HEK293T (cell line): ENCODE measurements around the gene RNU6-1.

Experiments
- ARNT ChIP-seq: fragments of 450-650 bp; IDR thresholded peaks from 2 replicates; pipeline ENCODE4 v1.6.1; 2017; ENCODE audit warnings: mild to moderate bottlenecking
- BHLHE40 ChIP-seq: fragments of 450-650 bp; IDR thresholded peaks from 2 replicates; pipeline ENCODE4 v1.6.1; 2016; ENCODE audit warnings: mild to moderate bottlenecking, moderate library complexity, borderline replicate concordance
- FOXA1 ChIP-seq: fragments of 450-650 bp; IDR thresholded peaks from 2 replicates; pipeline ENCODE4 v1.6.1; 2016; ENCODE audit warnings: mild to moderate bottlenecking
- FOXM1 ChIP-seq: fragments of 450-650 bp; IDR thresholded peaks from 2 replicates; pipeline ENCODE4 v1.6.1; 2017; ENCODE audit warnings: mild to moderate bottlenecking, borderline replicate concordance
- HDGF ChIP-seq: fragments of 450-650 bp; IDR thresholded peaks from 2 replicates; pipeline ENCODE4 v1.6.1; 2017; ENCODE audit warnings: antibody characterized with exemption, borderline replicate concordance
- L3MBTL2 ChIP-seq: fragments of 450-650 bp; conservative IDR thresholded peaks from 2 replicates; pipeline ENCODE4 v1.6.1; 2016; ENCODE audit warnings: mild to moderate bottlenecking
- LEF1 ChIP-seq: fragments of 450-650 bp; IDR thresholded peaks from 2 replicates; pipeline ENCODE4 v1.6.1; 2017; ENCODE audit warnings: mild to moderate bottlenecking, borderline replicate concordance
- SP1 ChIP-seq: fragments of 450-650 bp; IDR thresholded peaks from 2 replicates; pipeline ENCODE4 v1.6.1; 2017
- SUZ12 ChIP-seq: fragments of 450-650 bp; IDR thresholded peaks from 2 replicates; pipeline ENCODE4 v1.6.1; 2016; ENCODE audit warnings: mild to moderate bottlenecking
- TARDBP ChIP-seq: fragments of 450-650 bp; IDR thresholded peaks from 2 replicates; pipeline ENCODE4 v1.6.1; 2016
- ZNF384 ChIP-seq: fragments of 450-650 bp; IDR thresholded peaks from 2 replicates; pipeline ENCODE4 v1.6.1; 2016

DNA sequence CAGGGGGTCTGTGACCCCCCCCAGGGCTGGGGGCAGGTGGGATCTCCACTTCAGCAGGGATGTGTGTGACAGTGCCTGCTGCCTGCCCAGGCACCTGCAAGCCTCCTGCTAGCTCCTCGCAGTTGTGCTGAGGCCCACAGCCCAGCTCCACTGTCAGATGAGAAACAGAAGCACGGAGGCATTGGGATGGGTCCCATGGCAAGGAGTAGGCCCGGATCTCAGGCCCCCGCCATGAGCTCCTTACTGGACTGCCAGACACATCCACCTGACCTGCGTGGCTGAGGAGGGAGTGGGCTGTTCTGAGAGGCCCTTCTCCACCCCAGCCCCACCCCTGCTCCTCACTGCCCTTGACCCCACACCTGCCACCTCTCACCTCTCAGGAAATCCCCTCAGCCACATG, 32.7 kb downstream of the RNU6-1 start:
- TF ChIP-seq ZNF384 = no peak
- TF ChIP-seq FOXA1 = no peak
- no peak for TF ChIP-seq FOXM1
- no peak for TF ChIP-seq ARNT
- no peak for TF ChIP-seq SUZ12
- TF ChIP-seq TARDBP = no peak
- no peak for TF ChIP-seq SP1
- TF ChIP-seq HDGF = no peak
- no peak for TF ChIP-seq BHLHE40
- no peak for TF ChIP-seq L3MBTL2
- TF ChIP-seq LEF1 = no peak
